Prostate gland (tissue), 2 donors: ENCODE measurements around the gene MTA1.

Experiments
- CTCF ChIP-seq, 4 experiments: fragments of 200-600 bp in 2 of 4; fragments of 450-650 bp in 2 of 4; sonication (generic) in 2 of 4; IDR thresholded peaks; 1 replicate in 3 of 4; 2 replicates in 1 of 4; pipeline ENCODE4 v1.5.1; 2016 to 2019; ENCODE audit warnings: antibody characterized with exemption in 4 of 4, mild to moderate bottlenecking in 2 of 4, moderate library complexity in 2 of 4
- POLR2AphosphoS5 ChIP-seq: sonication (generic); formaldehyde crosslinking; IDR thresholded peaks from one replicate; pipeline ENCODE4 v1.6.1; 2017; ENCODE audit warnings: antibody characterized with exemption

- TF ChIP-seq CTCF (IDR thresholded peaks at IDR 0.05) (no peak), POLR2AphosphoS5 (no peak)
Measured at GRCh38 chr14:105391541-105391940, 28.1 kb upstream of the MTA1 start.
